HCT116 (cell line): ENCODE data around the gene CLDN14.

Experiments
- CEBPB ChIP-seq: IDR thresholded peaks from 2 replicates; pipeline ENCODE4 v1.6.1; 2012; ENCODE audit warnings: low read depth
- CTCF ChIP-seq, 3 experiments: fragments of 200-600 bp in 1 of 3; sonication (generic) in 1 of 3; IDR thresholded peaks in 2 of 3; conservative IDR thresholded peaks in 1 of 3; 2 replicates each; pipeline ENCODE4 v1.5.1; 2012 to 2017; ENCODE audit warnings: low read depth in 2 of 3, low read length in 2 of 3, antibody characterized with exemption in 1 of 3, borderline replicate concordance in 1 of 3, control low read depth in 1 of 3, mild to moderate bottlenecking in 1 of 3, mixed read lengths in 1 of 3, mixed run types in 1 of 3, moderate library complexity in 1 of 3; ENCODE audit not compliant: insufficient read depth in 1 of 3
- EZH2 ChIP-seq: fragments of 200-600 bp; sonication (generic); IDR thresholded peaks from 2 replicates; pipeline ENCODE4 v1.6.1; 2017; ENCODE audit warnings: antibody characterized with exemption, mixed run types
- EZH2phosphoT487 ChIP-seq: fragments of 200-600 bp; IDR thresholded peaks from 2 replicates; pipeline ENCODE4 v1.6.1; 2018; ENCODE audit warnings: antibody characterized with exemption, borderline replicate concordance
- JUND ChIP-seq: IDR thresholded peaks from 2 replicates; pipeline ENCODE4 v1.6.1; 2012
- POLR2AphosphoS5 ChIP-seq: IDR thresholded peaks from 2 replicates; pipeline ENCODE4 v1.6.1; 2011; ENCODE audit warnings: mild to moderate bottlenecking, low read depth, low read length, moderate library complexity
- SP1 ChIP-seq: IDR thresholded peaks from 2 replicates; pipeline ENCODE4 v1.6.1; 2012; ENCODE audit warnings: low read depth
- TCF7L2 ChIP-seq: IDR thresholded peaks from 2 replicates; pipeline ENCODE4 v1.7.0; 2011; ENCODE audit warnings: borderline replicate concordance, inconsistent platforms; ENCODE audit not compliant: insufficient read depth, insufficient read length; ENCODE audit errors: extremely low read depth
- ZNF274 ChIP-seq: fragments of 200-500 bp; sonication (Bioruptor generic); IDR thresholded peaks from 2 replicates; pipeline ENCODE4 v1.6.1; 2014; ENCODE audit warnings: mild to moderate bottlenecking, low read depth, low read length, inconsistent platforms
- TF ChIP-seq, protein P1 (sequence below): IDR thresholded peaks from 2 replicates; pipeline ENCODE4 v1.6.1; 2011; ENCODE audit warnings: mild to moderate bottlenecking, low read length, moderate library complexity; ENCODE audit not compliant: insufficient replicate concordance; ENCODE audit errors: extremely low read depth
- TF ChIP-seq, protein P2 (sequence below): IDR thresholded peaks from 2 replicates; pipeline ENCODE4 v1.6.1; 2012

DNA sequence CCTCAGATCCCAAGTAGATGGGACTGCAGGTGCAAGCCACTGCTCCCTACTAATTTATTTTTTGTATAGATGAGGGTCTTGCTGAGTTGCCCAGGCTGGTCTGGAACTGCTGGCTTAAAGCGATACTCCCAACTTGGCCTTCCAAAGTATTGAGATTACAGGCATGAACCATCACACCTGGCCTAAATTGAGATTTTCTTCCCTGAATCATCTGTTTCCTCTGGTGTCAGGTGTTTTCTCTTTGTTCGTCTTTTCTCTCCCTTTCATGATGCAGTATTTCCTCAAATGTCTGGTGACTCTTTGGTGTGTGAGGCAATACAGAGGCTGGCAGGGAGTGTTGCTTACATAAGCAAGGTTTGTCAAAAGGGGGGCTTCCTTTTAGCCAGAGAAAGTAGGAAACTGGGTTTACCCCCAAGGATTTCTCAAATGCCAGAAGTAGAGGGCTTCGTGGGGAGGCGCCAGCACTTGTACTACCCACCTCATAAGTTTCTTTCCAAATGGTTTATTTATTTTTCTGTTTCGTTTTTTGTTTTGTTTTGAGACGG, 27.6 kb downstream of the CLDN14 start:
- no peak for TF ChIP-seq SP1
- no peak for TF ChIP-seq CTCF (IDR thresholded peaks at IDR 0.05 in 2 of 3, conservative IDR thresholded peaks at IDR 0.05 in 1 of 3; ENCODE audit: borderline replicate concordance in 1 of 3, insufficient read depth in 1 of 3, low read depth in 2 of 3, low read length in 2 of 3)
- no peak for TF ChIP-seq EZH2phosphoT487
- TF ChIP-seq, protein P1, sequence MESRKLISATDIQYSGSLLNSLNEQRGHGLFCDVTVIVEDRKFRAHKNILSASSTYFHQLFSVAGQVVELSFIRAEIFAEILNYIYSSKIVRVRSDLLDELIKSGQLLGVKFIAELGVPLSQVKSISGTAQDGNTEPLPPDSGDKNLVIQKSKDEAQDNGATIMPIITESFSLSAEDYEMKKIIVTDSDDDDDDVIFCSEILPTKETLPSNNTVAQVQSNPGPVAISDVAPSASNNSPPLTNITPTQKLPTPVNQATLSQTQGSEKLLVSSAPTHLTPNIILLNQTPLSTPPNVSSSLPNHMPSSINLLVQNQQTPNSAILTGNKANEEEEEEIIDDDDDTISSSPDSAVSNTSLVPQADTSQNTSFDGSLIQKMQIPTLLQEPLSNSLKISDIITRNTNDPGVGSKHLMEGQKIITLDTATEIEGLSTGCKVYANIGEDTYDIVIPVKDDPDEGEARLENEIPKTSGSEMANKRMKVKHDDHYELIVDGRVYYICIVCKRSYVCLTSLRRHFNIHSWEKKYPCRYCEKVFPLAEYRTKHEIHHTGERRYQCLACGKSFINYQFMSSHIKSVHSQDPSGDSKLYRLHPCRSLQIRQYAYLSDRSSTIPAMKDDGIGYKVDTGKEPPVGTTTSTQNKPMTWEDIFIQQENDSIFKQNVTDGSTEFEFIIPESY = no peak
- no peak for TF ChIP-seq JUND
- no peak for TF ChIP-seq EZH2
- TF ChIP-seq ZNF274 = no peak
- no peak for TF ChIP-seq CEBPB
- TF ChIP-seq, protein P2, sequence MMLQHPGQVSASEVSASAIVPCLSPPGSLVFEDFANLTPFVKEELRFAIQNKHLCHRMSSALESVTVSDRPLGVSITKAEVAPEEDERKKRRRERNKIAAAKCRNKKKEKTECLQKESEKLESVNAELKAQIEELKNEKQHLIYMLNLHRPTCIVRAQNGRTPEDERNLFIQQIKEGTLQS = no peak
- no peak for TF ChIP-seq POLR2AphosphoS5
- no peak for TF ChIP-seq TCF7L2
